ENCODE results near the gene RAB11FIP4. TPM values are rescaled to one million over a fixed set of nuclear protein-coding genes. Genes with fewer than 3 reads are reported as not detected.
A peak's percentile ranks its signal among the peaks of the same experiment; 100 is the strongest.

Gene RAB11FIP4
- total and polyA plus RNA-seq, 2 of the 13 experiments (the other 11 are each of a cell fraction or from before 2014, with no cell fraction given): 28.0 to 89.3 TPM

- H3K79me2 ChIP-seq (ENCODE audit: insufficient read depth, low read length): no peaks in the 10 kb centered on the region
- DNase-seq (ENCODE audit: low spot score) (no peak), FAIRE-seq (no peak), ATAC-seq (no peak)
- TF ChIP-seq RORA (CRISPR knock-in tag; IDR thresholded peaks at IDR 0.05): no peak
- TF ChIP-seq HOXA5 (CRISPR knock-in tag; IDR thresholded peaks at IDR 0.05): no peak
- TF ChIP-seq GLI4 (CRISPR knock-in tag; IDR thresholded peaks at IDR 0.05; ENCODE audit: borderline replicate concordance): no peak
- no peak for TF ChIP-seq CHCHD3 (CRISPR knock-in tag; IDR thresholded peaks at IDR 0.05)
- no peak for TF ChIP-seq NFRKB (IDR thresholded peaks at IDR 0.05)
- 0 out of 4 replicates have a peak, but pooled peaks of 1 of the 2 experiments have one; percentile 6 for TF ChIP-seq POLR2A (IDR thresholded peaks at IDR 0.05; ENCODE audit: insufficient read depth in 1 of 2, low read depth in 2 of 2, low read length in 2 of 2)
- no peak for TF ChIP-seq ZNF382 (CRISPR knock-in tag; IDR thresholded peaks at IDR 0.05; ENCODE audit: borderline replicate concordance)
- no peak for TF ChIP-seq FOXA3 (CRISPR knock-in tag; IDR thresholded peaks at IDR 0.05)
- no peak for TF ChIP-seq WIZ (CRISPR knock-in tag; IDR thresholded peaks at IDR 0.05)
- peak; percentile 92; the same call in 1 of the 2 replicates for TF ChIP-seq ZNF329 (CRISPR knock-in tag; IDR thresholded peaks at IDR 0.05; ENCODE audit: low read depth)
- TF ChIP-seq, protein P1, sequence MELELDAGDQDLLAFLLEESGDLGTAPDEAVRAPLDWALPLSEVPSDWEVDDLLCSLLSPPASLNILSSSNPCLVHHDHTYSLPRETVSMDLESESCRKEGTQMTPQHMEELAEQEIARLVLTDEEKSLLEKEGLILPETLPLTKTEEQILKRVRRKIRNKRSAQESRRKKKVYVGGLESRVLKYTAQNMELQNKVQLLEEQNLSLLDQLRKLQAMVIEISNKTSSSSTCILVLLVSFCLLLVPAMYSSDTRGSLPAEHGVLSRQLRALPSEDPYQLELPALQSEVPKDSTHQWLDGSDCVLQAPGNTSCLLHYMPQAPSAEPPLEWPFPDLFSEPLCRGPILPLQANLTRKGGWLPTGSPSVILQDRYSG (CRISPR knock-in tag; IDR thresholded peaks at IDR 0.05): no peak
- no peak for TF ChIP-seq PAF1 (CRISPR knock-in tag; IDR thresholded peaks at IDR 0.05)
- no peak for TF ChIP-seq ZNF546 (CRISPR knock-in tag; conservative IDR thresholded peaks at IDR 0.05)
- no peak for TF ChIP-seq ZNF260 (CRISPR knock-in tag; IDR thresholded peaks at IDR 0.05; ENCODE audit: borderline replicate concordance, low read depth)
- no peak for TF ChIP-seq PRDM10 (CRISPR knock-in tag; IDR thresholded peaks at IDR 0.05; ENCODE audit: low read depth)
- TF ChIP-seq NFKB2 (CRISPR knock-in tag; IDR thresholded peaks at IDR 0.05; ENCODE audit: borderline replicate concordance): no peak
- H3K9ac ChIP-seq (ENCODE audit: insufficient read depth, low read depth, low read length): no peak overlapping the region
- H4K20me1 ChIP-seq (ENCODE audit: insufficient read depth, low read length): no peaks in the 10 kb centered on the region
- intact Hi-C loops (cut with micrococcal nuclease; ENCODE audit: unreplicated experiment) (no loop called here), in situ Hi-C loops (cut with HindIII; ENCODE audit: extremely low pct_ligation_motif_present, low pct_unique_long_range_greater_than_20kb) (no loop called here)
- WGBS (ENCODE audit: low lambda C conversion rate): 100% methylated on average over 1 of the region's 2 CpGs
- peaks cover 8 to 18% of the 10 kb centered on the region in 2 experiments; a peak in 4 of 5 replicates for H3K36me3 ChIP-seq (replicated peaks in 1 of 2; ENCODE audit: control insufficient read depth in 1 of 2, insufficient read depth in 2 of 2, low read length in 2 of 2)
- POLR2A ChIA-PET: no interaction called here
- H3K27ac ChIP-seq (ENCODE audit: extremely low read length, insufficient read depth, low read length): no peak overlapping the region
- BruUV-seq (replicated peaks): no TSS peak
- no peak overlapping the region for H2AFZ ChIP-seq (ENCODE audit: low read length)
- CTCF ChIA-PET (ENCODE audit: low intra/inter-chr PET ratio, low total read pairs): no interaction called here
- no peaks in the 10 kb centered on the region for H3K9me3 ChIP-seq (ENCODE audit: low read length)
- H3K27me3 ChIP-seq (ENCODE audit: control insufficient read depth in 1 of 2, insufficient read depth in 2 of 2, low read length in 2 of 2): no peaks in the 10 kb centered on the region
- peaks cover 17% of the 10 kb centered on the region for H3K4me1 ChIP-seq (ENCODE audit: insufficient read depth, low read length)
- H3K4me2 ChIP-seq (ENCODE audit: low read depth, low read length): no peak overlapping the region
- H3K4me3 ChIP-seq (replicated peaks in 1 of 3; ENCODE audit: insufficient read depth in 1 of 3, low read depth in 2 of 3, low read length in 3 of 3): no peak overlapping the region
Measured at GRCh38 chr17:31535581-31535981, 144.1 kb downstream of the RAB11FIP4 start.

Measured in HepG2 (cell line).